WI38 (cell line): ENCODE data around the gene THEM4.

ENCODE experiments used
- H3K4me3 ChIP-seq: 2 replicates; pipeline ENCODE4 v1.5.1; 2011; ENCODE audit warnings: low read depth, mild to moderate bottlenecking, control low read depth, low read length
- TF ChIP-seq, protein P1 (sequence below): IDR thresholded peaks from 2 replicates; pipeline ENCODE4 v1.5.1; 2012; ENCODE audit warnings: low read depth, mild to moderate bottlenecking, control low read depth, low read length

The THEM4 gene

DNA sequence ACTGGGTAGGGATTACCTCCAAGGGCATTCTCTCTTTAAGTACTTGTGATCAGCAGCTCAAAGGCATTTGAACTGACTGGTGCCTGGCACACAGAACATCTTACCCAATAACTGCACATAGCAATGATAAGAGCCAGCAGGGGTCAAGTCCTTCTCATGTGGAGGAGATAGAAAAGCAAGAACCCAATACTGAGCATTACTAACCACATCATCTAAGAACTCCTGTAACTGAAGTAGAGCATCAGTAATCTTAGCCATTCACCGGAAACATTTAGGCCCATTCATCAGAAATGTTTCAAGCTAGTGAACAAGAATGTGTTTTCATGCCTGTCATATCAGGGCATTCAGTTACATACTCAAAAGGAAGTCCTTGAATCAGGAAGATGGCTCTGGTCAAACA, 33.6 kb upstream of the THEM4 start:
- TF ChIP-seq, protein P1, sequence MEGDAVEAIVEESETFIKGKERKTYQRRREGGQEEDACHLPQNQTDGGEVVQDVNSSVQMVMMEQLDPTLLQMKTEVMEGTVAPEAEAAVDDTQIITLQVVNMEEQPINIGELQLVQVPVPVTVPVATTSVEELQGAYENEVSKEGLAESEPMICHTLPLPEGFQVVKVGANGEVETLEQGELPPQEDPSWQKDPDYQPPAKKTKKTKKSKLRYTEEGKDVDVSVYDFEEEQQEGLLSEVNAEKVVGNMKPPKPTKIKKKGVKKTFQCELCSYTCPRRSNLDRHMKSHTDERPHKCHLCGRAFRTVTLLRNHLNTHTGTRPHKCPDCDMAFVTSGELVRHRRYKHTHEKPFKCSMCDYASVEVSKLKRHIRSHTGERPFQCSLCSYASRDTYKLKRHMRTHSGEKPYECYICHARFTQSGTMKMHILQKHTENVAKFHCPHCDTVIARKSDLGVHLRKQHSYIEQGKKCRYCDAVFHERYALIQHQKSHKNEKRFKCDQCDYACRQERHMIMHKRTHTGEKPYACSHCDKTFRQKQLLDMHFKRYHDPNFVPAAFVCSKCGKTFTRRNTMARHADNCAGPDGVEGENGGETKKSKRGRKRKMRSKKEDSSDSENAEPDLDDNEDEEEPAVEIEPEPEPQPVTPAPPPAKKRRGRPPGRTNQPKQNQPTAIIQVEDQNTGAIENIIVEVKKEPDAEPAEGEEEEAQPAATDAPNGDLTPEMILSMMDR: no peak
- no peak overlapping the region for H3K4me3 ChIP-seq

DNA sequence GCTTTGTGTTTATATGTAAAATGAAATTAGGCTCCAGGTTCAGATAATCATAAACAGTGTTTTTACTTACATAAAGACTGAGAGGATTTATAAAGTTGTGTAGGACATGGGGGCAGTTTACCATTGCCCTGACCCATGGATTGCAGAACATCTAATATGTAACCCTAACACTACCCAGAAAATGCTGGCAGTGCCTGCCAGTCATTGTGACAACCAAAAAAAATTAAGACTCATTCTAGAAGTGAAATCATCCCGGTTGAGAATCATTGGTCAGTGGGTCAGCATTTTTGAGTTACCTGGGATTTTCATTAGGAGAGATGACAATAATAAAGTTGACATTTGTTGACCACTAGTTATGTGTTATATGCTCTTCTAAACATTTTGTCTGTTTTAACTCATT, 31.2 kb upstream of the THEM4 start:
- TF ChIP-seq, protein P1: no peak
- no peak overlapping the region for H3K4me3 ChIP-seq

DNA sequence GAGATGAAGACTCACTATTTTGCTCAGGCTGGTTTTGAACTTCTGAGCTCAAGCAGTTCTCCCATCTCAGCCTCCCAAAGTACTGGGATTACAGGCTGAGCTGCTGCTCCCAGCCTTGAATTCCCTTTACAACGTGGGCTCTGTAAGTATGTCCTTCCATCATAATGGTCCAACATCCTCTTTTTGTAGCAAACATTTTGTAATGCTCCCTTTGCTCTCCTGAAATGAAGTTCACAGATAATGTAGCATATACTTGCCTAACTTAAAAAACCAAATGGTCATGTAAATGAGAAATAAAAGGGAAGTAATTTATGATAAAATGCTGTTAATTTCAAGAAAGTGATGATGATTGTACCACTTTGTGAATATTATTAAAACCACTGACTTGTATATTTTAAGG, 30.5 kb upstream of the THEM4 start:
- no peak overlapping the region for H3K4me3 ChIP-seq
- TF ChIP-seq, protein P1: no peak

DNA sequence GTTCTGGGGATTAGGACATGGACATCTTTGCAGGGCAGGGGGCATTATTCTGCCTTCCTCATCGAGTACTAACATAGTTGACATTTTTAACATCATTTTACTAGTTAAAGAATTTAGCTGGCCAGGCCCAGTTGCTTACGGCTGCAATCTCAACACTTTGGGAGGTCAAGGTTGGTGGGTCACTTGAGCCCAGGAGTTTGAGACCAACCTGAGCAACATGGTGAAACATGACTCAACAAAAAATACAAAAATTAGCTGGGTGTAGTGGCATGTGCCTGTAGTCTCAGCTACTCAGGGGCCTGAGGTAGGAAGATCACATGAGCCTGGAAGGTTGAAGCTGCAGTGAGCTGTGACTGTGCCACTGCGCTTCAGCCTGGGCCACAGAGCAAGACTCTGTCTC, 29.8 kb upstream of the THEM4 start:
- TF ChIP-seq, protein P1: no peak
- no peak overlapping the region for H3K4me3 ChIP-seq

DNA sequence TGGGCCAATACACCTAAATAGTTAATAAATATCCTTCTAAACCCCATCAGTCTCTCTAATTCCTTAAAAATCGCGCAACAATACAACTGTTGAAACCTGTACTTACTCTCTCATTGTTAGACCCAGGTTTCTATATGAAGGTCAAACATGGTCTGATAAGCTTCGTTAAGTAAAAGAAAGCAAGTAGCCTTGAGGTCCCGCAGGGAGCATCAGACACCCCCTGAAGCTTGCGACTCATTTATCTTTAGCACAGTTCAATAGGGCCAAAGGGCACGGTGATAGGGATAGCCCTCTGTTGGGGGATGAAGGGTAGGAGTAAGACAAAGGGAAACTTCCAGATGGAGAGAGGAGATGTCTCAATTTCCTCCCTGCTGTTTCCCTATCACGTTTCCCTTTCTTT, 27.3 kb upstream of the THEM4 start:
- no peak overlapping the region for H3K4me3 ChIP-seq
- TF ChIP-seq, protein P1: no peak

DNA sequence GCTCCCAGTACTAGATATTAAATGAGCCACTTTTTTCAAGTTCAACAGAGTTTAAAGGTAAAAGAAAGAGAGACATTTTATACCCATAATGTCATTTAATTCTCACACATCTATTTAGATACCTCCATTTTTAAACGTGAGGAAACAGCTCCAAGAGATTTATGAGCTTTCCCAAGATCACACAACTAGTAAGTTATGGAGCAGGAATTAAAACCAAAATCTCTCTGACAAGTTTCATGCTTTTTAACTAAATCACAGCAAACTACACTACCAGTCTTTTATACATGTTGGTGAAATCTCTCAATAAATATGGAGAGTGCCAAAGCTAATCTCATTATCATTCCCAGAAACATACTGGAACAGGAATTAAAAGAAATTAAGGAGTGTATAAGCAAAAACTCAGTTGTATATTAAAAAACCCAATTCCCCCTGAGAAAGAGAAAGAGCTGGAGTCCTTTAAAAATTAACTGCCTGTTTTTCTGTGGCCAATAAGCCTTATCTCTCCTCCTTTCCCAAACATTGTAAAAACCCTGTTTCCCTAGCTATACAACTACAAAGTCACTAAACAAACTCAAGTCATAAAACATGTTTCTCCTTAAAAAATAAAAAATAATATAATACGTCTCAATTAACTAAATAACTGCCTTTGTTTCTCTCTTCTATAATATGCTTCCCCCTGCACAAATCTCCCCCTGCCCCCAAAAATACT, 26.7 kb upstream of the THEM4 start:
- no peak overlapping the region for H3K4me3 ChIP-seq

DNA sequence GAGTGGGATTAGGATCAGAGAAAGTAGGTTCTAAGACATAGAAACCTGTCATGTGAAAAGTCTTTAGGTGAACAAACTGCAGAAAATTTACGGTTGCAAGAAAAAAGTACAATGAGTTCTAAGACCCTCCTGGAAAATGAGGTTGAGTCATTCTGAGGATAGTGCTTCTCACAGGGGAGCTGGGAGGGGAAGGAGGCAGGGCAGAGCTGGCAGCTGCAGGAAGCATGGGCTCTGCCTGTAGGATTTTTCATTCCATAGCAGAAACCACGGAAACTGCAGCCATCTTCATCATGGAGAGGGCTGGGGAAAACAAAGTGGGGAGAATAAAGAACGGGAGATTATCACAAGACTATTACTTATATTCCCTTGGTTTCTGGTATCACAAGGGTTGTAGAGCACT, 25.8 kb upstream of the THEM4 start:
- TF ChIP-seq, protein P1: no peak
- H3K4me3 ChIP-seq: no peak overlapping the region

More for the DNA sequence above, 26.7 kb upstream of the THEM4 start:
- TF ChIP-seq, protein P1: no peak
